ENCODE measurements around the gene NFIX. TPM values are rescaled to one million over a fixed set of nuclear protein-coding genes. Genes with fewer than 3 reads are reported as not detected.
A peak's percentile ranks its signal among the peaks of the same experiment; 100 is the strongest.

Gene NFIX
- total RNA-seq, 4 donors from 2014 or later: 27.4 to 381 (median 78.4) TPM

DNA sequence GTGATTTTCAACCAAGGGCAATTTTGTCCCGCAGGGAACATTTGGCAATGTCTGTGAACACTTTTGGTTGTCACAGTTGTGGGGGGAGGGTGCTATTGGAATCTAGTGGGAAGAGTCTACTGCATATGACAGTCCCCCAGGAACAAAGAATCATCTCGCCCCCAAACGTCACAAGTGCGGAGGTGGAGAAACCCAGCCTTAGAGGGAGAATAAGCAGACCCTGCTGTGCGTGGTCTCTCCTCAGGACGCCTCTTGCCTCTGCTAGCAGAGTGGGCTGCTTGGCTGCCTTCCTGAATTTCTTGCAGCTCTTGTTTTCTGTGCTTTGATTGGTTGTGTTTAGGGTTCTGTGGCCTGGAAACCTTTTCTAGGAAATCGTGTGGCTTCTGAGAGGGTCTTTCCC, 42.5 kb downstream of the NFIX start:
- Histone ChIP-seq H3K4me3 (no peak overlapping the region), H3K27me3 (no peaks in the 10 kb centered on the region), H3K27ac (peak overlapping the region; percentile 95 to 99), H3K9me3 (no peaks in the 10 kb centered on the region), H3K36me3 (no peaks in the 10 kb centered on the region), H3K4me1 (peaks cover 31 to 48% of the 10 kb centered on the region in 2 donors)
- DNase-seq: no peak
- TF ChIP-seq, protein P1, sequence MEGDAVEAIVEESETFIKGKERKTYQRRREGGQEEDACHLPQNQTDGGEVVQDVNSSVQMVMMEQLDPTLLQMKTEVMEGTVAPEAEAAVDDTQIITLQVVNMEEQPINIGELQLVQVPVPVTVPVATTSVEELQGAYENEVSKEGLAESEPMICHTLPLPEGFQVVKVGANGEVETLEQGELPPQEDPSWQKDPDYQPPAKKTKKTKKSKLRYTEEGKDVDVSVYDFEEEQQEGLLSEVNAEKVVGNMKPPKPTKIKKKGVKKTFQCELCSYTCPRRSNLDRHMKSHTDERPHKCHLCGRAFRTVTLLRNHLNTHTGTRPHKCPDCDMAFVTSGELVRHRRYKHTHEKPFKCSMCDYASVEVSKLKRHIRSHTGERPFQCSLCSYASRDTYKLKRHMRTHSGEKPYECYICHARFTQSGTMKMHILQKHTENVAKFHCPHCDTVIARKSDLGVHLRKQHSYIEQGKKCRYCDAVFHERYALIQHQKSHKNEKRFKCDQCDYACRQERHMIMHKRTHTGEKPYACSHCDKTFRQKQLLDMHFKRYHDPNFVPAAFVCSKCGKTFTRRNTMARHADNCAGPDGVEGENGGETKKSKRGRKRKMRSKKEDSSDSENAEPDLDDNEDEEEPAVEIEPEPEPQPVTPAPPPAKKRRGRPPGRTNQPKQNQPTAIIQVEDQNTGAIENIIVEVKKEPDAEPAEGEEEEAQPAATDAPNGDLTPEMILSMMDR (IDR thresholded peaks at IDR 0.05): no peak
- TF ChIP-seq POLR2A (IDR thresholded peaks at IDR 0.05): no peak
- intact Hi-C loops (cut with DNase I; ENCODE audit: low total_unique reads): no loop called here

DNA sequence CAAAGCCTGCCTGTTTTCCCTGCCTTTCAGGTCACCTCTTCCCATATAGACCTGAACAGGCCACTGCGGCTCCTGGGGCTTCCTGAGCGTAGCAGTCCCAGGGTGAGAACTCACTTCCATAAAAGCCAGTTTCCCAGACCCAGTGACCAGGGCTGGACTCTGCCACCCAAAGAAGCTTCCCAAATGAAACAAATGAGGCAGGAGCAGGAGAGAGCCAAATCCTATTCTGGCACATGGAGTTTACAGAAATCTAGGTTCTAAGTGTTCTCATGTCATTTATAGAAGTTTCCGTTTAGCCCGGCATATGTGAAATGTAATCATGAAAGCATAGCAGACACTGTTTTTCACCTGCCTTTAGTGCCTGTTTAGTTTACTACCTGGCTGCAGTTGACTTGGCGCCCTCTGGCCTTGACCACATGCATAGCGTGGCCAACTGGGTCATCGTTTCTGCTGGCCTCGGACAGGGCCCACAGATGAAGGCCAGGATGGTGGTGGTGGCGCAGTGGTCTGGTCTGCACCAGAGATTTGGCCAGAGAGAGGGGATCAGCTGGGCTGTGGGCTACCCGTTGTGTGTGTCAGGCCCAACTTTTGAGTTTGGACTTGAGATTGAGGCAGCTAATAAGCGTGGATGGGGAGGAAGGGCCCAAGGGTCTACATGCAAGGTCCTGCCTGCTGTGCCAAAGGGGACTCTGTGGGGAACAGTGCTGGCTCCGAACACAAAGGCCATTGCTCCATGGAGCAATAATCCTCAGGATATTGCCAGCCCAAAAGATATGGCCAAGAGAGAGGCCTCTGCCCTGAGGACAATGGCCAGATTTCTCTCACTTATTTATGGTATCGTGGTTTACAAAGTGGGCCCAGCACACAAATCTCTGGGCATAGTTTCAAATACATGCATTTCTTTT, 43.3 kb downstream of the NFIX start:
- no peak overlapping the region for H3K4me3 ChIP-seq
- no peaks in the 10 kb centered on the region for H3K27me3 ChIP-seq
- intact Hi-C loops (cut with DNase I; ENCODE audit: low total_unique reads): no loop called here
- H3K9me3 ChIP-seq: no peaks in the 10 kb centered on the region
- TF ChIP-seq, protein P1 (IDR thresholded peaks at IDR 0.05): no peak
- no peak for TF ChIP-seq POLR2A (IDR thresholded peaks at IDR 0.05)
- peak overlapping the region; percentile 95 to 99 for H3K27ac ChIP-seq
- DNase-seq: no peak
- peaks cover 24 to 39% of the 10 kb centered on the region in 2 donors for H3K4me1 ChIP-seq
- H3K36me3 ChIP-seq: no peaks in the 10 kb centered on the region

DNA sequence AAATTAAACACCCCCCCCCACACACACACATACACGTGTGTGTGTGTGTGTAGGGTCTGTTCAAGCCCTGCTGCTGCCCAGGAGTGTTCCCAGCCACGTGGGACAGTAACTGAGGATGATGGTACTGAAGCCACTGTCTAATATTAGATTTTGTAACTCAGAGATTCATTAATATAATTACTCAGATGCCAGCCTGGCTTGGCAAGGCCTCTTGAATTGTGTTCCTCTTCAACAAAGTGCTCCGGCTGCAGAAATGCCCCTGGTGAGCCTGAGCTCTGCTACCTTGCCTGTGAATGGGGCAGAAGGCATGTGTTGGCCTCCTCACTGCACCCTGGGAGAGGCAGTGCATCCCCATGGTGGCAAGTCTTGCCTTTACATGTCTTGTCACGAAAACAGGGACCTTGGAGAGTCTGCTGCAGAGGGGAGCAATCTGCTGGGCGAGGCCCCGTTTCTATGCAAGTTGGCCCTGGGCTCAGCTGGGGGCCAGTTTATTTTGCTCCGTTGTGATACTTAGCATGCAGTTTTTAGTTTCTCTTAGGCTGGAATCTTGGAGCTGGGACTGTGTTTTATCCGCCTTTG, 44.0 kb downstream of the NFIX start:
- H3K36me3 ChIP-seq: no peaks in the 10 kb centered on the region
- DNase-seq: no peak
- intact Hi-C loops (cut with DNase I; ENCODE audit: low total_unique reads): no loop called here
- H3K9me3 ChIP-seq: no peaks in the 10 kb centered on the region
- TF ChIP-seq, protein P1 (IDR thresholded peaks at IDR 0.05): no peak
- no peak for TF ChIP-seq POLR2A (IDR thresholded peaks at IDR 0.05)
- H3K4me1 ChIP-seq: peaks cover 24 to 32% of the 10 kb centered on the region in 2 donors
- no peaks in the 10 kb centered on the region for H3K27me3 ChIP-seq
- H3K27ac ChIP-seq: peak overlapping the region; percentile 95 to 99
- no peak overlapping the region for H3K4me3 ChIP-seq

DNA sequence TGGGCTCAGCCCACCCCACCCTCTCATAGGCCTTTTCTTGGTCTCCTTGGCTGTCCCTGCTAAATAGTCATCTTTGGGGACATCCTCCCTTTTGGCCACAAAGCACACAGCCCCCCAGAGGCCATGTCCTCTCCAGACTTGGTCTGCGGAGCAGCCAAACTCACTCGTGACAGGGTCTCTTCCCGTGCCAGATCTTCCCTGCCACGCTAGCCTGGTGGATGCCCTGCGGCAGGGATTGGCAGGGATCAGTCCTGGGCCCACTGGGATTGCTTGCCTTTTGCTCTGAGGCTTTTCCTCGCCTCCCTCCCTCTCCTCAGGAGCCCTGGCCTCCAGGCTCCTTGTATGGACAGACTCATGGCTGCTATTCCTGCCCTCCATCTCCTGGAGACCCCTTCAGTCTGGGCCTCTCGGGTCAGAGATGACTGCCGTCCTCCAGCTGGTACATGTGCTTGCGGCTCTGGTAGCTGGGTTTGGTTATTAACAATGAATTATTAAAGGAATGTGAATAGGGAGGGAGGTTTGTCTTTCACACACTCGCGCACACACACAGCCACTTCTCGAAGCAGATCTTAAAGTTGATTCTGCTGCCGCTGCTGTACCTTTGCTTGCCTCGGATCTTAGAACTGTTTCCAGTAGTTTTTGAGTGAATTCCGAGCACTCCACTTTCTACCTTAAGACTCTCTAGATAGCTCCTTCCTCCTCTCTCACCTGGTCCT, 45.1 kb downstream of the NFIX start:
- intact Hi-C loops (cut with DNase I; ENCODE audit: low total_unique reads): no loop called here
- Histone ChIP-seq H3K27ac (peak overlapping the region; percentile 95 to 99), H3K4me1 (peaks cover 20 to 37% of the 10 kb centered on the region in 2 donors), H3K9me3 (no peaks in the 10 kb centered on the region), H3K36me3 (no peaks in the 10 kb centered on the region), H3K4me3 (no peak overlapping the region), H3K27me3 (no peaks in the 10 kb centered on the region)
- TF ChIP-seq POLR2A (IDR thresholded peaks at IDR 0.05): no peak
- TF ChIP-seq, protein P1 (IDR thresholded peaks at IDR 0.05): no peak
- no peak for DNase-seq
